NCI-H1105 treated with DMSO at 0.1 percent for 48 hours (cell line): ENCODE results near the gene CD48.
"Not testable (repeated sequence)": the region's sequence is repeated elsewhere in the genome, so short reads cannot be mapped to it uniquely, and the experiment has no call there.

ENCODE experiments used
- DNase-seq: peaks from one replicate; lab custom pipeline; 2025; lab: John Stamatoyannopoulos, UW

Gene CD48

GRCh38 chr1:160652924-160653619, 58.5 kb downstream of the CD48 start:
- no peak for DNase-seq

- DNase-seq, result not testable (repeated sequence)
Measured at GRCh38 chr1:160652065-160652641, 59.5 kb downstream of the CD48 start.

- DNase-seq, result no peak
Measured at GRCh38 chr1:160651433-160652064, 60.1 kb downstream of the CD48 start.

- DNase-seq, result no peak
Measured at GRCh38 chr1:160647329-160647720, 64.3 kb downstream of the CD48 start.

GRCh38 chr1:160646711-160647328, 64.8 kb downstream of the CD48 start, which contains the start of gene SLAMF1:
Gene SLAMF1, minus strand, starts transcription at chr1:160647044. Its CDS starts 99 bp downstream, at chr1:160646945.
- no peak for DNase-seq

GRCh38 chr1:160646180-160646579, 65.4 kb downstream of the CD48 start:
- DNase-seq, result no peak

- DNase-seq, result no peak
Measured at GRCh38 chr1:160645386-160646130, 66.1 kb downstream of the CD48 start.

GRCh38 chr1:160644399-160644798, 67.2 kb downstream of the CD48 start:
- no peak for DNase-seq

GRCh38 chr1:160643138-160643537, 68.5 kb downstream of the CD48 start:
- DNase-seq, result no peak

GRCh38 chr1:160642281-160642644, 69.4 kb downstream of the CD48 start:
- no peak for DNase-seq

GRCh38 chr1:160641323-160642280, 70.0 kb downstream of the CD48 start:
- DNase-seq, result no peak

- no peak for DNase-seq
Measured at GRCh38 chr1:160640359-160641123, 71.1 kb downstream of the CD48 start.

GRCh38 chr1:160639652-160640051, 72.0 kb downstream of the CD48 start:
- DNase-seq, result no peak

GRCh38 chr1:160638926-160639325, 72.7 kb downstream of the CD48 start:
- no peak for DNase-seq

GRCh38 chr1:160638540-160638857, 73.1 kb downstream of the CD48 start:
- DNase-seq, result no peak

- DNase-seq, result no peak
Measured at GRCh38 chr1:160637821-160638539, 73.6 kb downstream of the CD48 start.

GRCh38 chr1:160637065-160637464, 74.6 kb downstream of the CD48 start:
- no peak for DNase-seq

- no peak for DNase-seq
Measured at GRCh38 chr1:160636547-160636946, 75.1 kb downstream of the CD48 start.

GRCh38 chr1:160636076-160636475, 75.5 kb downstream of the CD48 start:
- DNase-seq, result no peak
